Measurements from ENCODE around the gene SNRPD2.

Gene SNRPD2

GRCh38 chr19:45682908-45683307 is 8.8 kb downstream of the SNRPD2 start:
- Histone ChIP-seq H2AFZ (no peak overlapping the region), H3K9ac (no peak overlapping the region), H3K4me1 (no peaks in the 10 kb centered on the region), H3K27me3 (ENCODE audit: control insufficient read depth, insufficient read depth, low read length) (no peaks in the 10 kb centered on the region), H3K27ac (no peak overlapping the region), H3K4me3 (ENCODE audit: low read depth, low read length) (no peak overlapping the region), H3K9me3 (ENCODE audit: control insufficient read depth, low read length) (no peaks in the 10 kb centered on the region), H3K36me3 (ENCODE audit: control insufficient read depth, insufficient read depth, low read length) (no peaks in the 10 kb centered on the region), H3K4me2 (ENCODE audit: low read length) (no peak overlapping the region), H3K79me2 (no peaks in the 10 kb centered on the region)
- TF ChIP-seq CTCF (IDR thresholded peaks at IDR 0.05), result no peak

GRCh38 chr19:45682117-45682516 is 9.6 kb downstream of the SNRPD2 start:
- TF ChIP-seq CTCF (IDR thresholded peaks at IDR 0.05), result no peak
- Histone ChIP-seq H3K4me1 (no peaks in the 10 kb centered on the region), H3K36me3 (ENCODE audit: control insufficient read depth, insufficient read depth, low read length) (no peaks in the 10 kb centered on the region), H3K9me3 (ENCODE audit: control insufficient read depth, low read length) (no peaks in the 10 kb centered on the region), H3K9ac (no peak overlapping the region), H3K4me3 (ENCODE audit: low read depth, low read length) (no peak overlapping the region), H2AFZ (peak overlapping the region; percentile 98), H3K79me2 (no peaks in the 10 kb centered on the region), H3K27me3 (ENCODE audit: control insufficient read depth, insufficient read depth, low read length) (no peaks in the 10 kb centered on the region), H3K4me2 (ENCODE audit: low read length) (peak overlapping the region; percentile 92), H3K27ac (peak overlapping the region; percentile 57)

DNA sequence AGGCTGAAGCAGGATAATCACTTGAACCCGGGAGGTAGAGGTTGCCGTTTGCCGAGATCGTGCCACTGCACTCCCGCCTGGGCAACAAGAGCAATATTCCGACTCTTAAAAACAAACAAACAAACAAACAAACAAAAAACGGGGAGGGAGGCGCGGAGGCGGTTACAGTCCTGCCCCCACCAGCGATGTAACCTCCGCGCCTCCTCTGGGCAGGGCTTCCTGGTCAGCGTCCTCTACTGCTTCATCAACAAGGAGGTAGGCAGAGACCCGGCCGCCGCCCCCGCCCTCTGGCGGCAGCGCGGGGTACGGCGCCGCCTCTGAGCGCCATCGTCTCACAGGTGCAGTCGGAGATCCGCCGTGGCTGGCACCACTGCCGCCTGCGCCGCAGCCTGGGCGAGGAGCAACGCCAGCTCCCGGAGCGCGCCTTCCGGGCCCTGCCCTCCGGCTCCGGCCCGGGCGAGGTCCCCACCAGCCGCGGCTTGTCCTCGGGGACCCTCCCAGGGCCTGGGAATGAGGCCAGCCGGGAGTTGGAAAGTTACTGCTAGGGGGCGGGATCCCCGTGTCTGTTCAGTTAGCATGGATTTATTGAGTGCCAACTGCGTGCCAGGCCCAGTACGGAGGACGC is 10.2 kb downstream of the SNRPD2 start:
- Histone ChIP-seq H3K36me3 (ENCODE audit: control insufficient read depth, insufficient read depth, low read length) (no peaks in the 10 kb centered on the region), H3K9me3 (ENCODE audit: control insufficient read depth, low read length) (no peaks in the 10 kb centered on the region), H3K4me3 (ENCODE audit: low read depth, low read length) (peak overlapping the region; percentile 22), H3K9ac (no peak overlapping the region), H3K79me2 (no peaks in the 10 kb centered on the region), H3K4me1 (no peaks in the 10 kb centered on the region), H3K4me2 (ENCODE audit: low read length) (peak overlapping the region; percentile 92), H3K27me3 (ENCODE audit: control insufficient read depth, insufficient read depth, low read length) (no peaks in the 10 kb centered on the region), H3K27ac (peak overlapping the region; percentile 57), H2AFZ (peak overlapping the region; percentile 98)
- peak; percentile 97 for TF ChIP-seq CTCF (IDR thresholded peaks at IDR 0.05)

DNA sequence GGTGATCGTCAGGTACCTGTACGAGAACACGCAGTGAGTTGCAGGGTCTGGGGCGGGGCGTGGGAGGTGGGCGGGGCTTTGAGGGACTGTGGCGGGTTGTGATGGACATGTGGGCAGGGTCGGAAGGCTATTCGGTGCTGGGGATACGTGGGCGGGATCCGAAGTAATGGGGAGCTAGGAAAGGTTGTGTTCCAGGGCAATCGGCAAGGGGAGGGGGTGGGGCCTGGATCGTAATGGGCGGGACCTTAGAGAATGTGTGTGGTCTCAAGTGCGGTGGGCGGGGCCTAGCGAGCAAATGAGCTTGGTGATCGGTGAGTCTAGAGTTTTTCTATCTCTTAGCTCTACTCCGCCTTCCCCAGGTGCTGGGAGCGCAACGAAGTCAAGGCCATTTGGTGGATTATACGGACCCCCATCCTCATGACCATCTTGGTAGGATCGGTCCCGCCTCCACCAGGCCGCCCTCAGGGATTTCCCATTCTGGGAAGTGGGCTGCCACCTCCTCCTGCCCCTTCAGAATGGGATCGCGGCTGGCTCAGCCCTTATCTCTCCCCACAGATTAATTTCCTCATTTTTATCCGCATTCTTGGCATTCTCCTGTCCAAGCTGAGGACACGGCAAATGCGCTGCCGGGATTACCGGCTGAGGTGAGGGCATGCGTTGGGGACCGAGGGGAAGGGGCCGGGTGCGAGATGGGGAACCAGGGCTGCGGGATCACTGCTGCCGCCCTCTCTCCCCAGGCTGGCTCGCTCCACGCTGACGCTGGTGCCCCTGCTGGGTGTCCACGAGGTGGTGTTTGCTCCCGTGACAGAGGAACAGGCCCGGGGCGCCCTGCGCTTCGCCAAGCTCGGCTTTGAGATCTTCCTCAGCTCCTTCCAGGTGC is 14.2 kb downstream of the SNRPD2 start:
- Histone ChIP-seq H3K4me3 (ENCODE audit: low read depth, low read length) (no peak overlapping the region), H3K4me1 (no peaks in the 10 kb centered on the region), H3K9ac (no peak overlapping the region), H3K27me3 (ENCODE audit: control insufficient read depth, insufficient read depth, low read length) (no peaks in the 10 kb centered on the region), H3K79me2 (no peaks in the 10 kb centered on the region), H3K27ac (no peak overlapping the region), H3K4me2 (ENCODE audit: low read length) (no peak overlapping the region), H2AFZ (peak overlapping the region; percentile 69), H3K36me3 (ENCODE audit: control insufficient read depth, insufficient read depth, low read length) (no peaks in the 10 kb centered on the region), H3K9me3 (ENCODE audit: control insufficient read depth, low read length) (no peaks in the 10 kb centered on the region)
- no peak for TF ChIP-seq CTCF (IDR thresholded peaks at IDR 0.05)
